Measurements from ENCODE around the gene SDC3. TPM values are rescaled to one million over a fixed set of nuclear protein-coding genes. Genes with fewer than 3 reads are reported as not detected.

The SDC3 gene
- total RNA-seq, 1 experiment from 2014 or later = 33.7 TPM

- no peak overlapping the region for H3K27ac ChIP-seq
- ChIA-PET CTCF (no interaction called here), POLR2A (ENCODE audit: unreplicated experiment) (no interaction called here)
- H3K4me2 ChIP-seq = no peak overlapping the region
- 0 out of 2 replicates have a peak, but pooled peaks cover 3% of the 10 kb centered on the region for H3K27me3 ChIP-seq (ENCODE audit: insufficient read depth, low read depth)
- no peaks in the 10 kb centered on the region for H3K36me3 ChIP-seq (ENCODE audit: low read depth)
- H3K9me3 ChIP-seq (ENCODE audit: insufficient read depth, low read depth) = no peaks in the 10 kb centered on the region
- H3K4me3 ChIP-seq = no peak overlapping the region
- BruUV-seq (replicated peaks) = no TSS peak
- no peaks in the 10 kb centered on the region for H3K4me1 ChIP-seq (replicated peaks; ENCODE audit: insufficient read depth)
- TF ChIP-seq CTCF (conservative IDR thresholded peaks at IDR 0.05) (no peak), EZH2 (IDR thresholded peaks at IDR 0.05; ENCODE audit: low read depth) (no peak)
- intact Hi-C loops (cut with micrococcal nuclease; ENCODE audit: unreplicated experiment) = no loop called here
- H3K79me2 ChIP-seq (ENCODE audit: low read depth) = no peaks in the 10 kb centered on the region
- H2AFZ ChIP-seq = no peak overlapping the region
- no peak for DNase-seq
- H4K20me1 ChIP-seq (ENCODE audit: insufficient read depth) = no peaks in the 10 kb centered on the region
- H3F3A ChIP-seq (ENCODE audit: insufficient read depth, low read depth) = no peaks in the 10 kb centered on the region
- no peaks in the 10 kb centered on the region for H3K9me2 ChIP-seq (ENCODE audit: insufficient read depth)
Observed at GRCh38 chr1:30851286-30851685, 57.3 kb downstream of the SDC3 start.

GRCh38 chr1:30850607-30851006, 58.0 kb downstream of the SDC3 start:
- H3K4me2 ChIP-seq = no peak overlapping the region
- BruUV-seq (replicated peaks) = no TSS peak
- intact Hi-C loops (cut with micrococcal nuclease; ENCODE audit: unreplicated experiment) = no loop called here
- no peak overlapping the region for H3K27ac ChIP-seq
- no peaks in the 10 kb centered on the region for H3K4me1 ChIP-seq (replicated peaks; ENCODE audit: insufficient read depth)
- no peak overlapping the region for H2AFZ ChIP-seq
- no peaks in the 10 kb centered on the region for H4K20me1 ChIP-seq (ENCODE audit: insufficient read depth)
- CTCF ChIA-PET = no interaction called here
- no peaks in the 10 kb centered on the region for H3F3A ChIP-seq (ENCODE audit: insufficient read depth, low read depth)
- no peak for DNase-seq
- no peaks in the 10 kb centered on the region for H3K9me3 ChIP-seq (ENCODE audit: insufficient read depth, low read depth)
- no peaks in the 10 kb centered on the region for H3K36me3 ChIP-seq (ENCODE audit: low read depth)
- H3K79me2 ChIP-seq (ENCODE audit: low read depth) = no peaks in the 10 kb centered on the region
- POLR2A ChIA-PET (ENCODE audit: unreplicated experiment) = no interaction called here
- no peak overlapping the region for H3K4me3 ChIP-seq
- no peaks in the 10 kb centered on the region for H3K9me2 ChIP-seq (ENCODE audit: insufficient read depth)
- TF ChIP-seq EZH2 (IDR thresholded peaks at IDR 0.05; ENCODE audit: low read depth) (no peak), CTCF (conservative IDR thresholded peaks at IDR 0.05) (no peak)
- peaks cover 9% of the 10 kb centered on the region; the same call in 1 of the 2 replicates for H3K27me3 ChIP-seq (ENCODE audit: insufficient read depth, low read depth)

GRCh38 chr1:30848130-30848529, 60.4 kb downstream of the SDC3 start:
- no peaks in the 10 kb centered on the region for H3K9me2 ChIP-seq (ENCODE audit: insufficient read depth)
- no peak overlapping the region for H2AFZ ChIP-seq
- H3K4me2 ChIP-seq = no peak overlapping the region
- no TSS peak for BruUV-seq (replicated peaks)
- no peaks in the 10 kb centered on the region for H3F3A ChIP-seq (ENCODE audit: insufficient read depth, low read depth)
- POLR2A ChIA-PET (ENCODE audit: unreplicated experiment) = no interaction called here
- no peak overlapping the region for H3K27ac ChIP-seq
- DNase-seq = no peak
- no peaks in the 10 kb centered on the region for H3K4me1 ChIP-seq (replicated peaks; ENCODE audit: insufficient read depth)
- H3K9me3 ChIP-seq (ENCODE audit: insufficient read depth, low read depth) = no peaks in the 10 kb centered on the region
- no peaks in the 10 kb centered on the region for H4K20me1 ChIP-seq (ENCODE audit: insufficient read depth)
- no peak for TF ChIP-seq EZH2 (IDR thresholded peaks at IDR 0.05; ENCODE audit: low read depth)
- TF ChIP-seq CTCF (conservative IDR thresholded peaks at IDR 0.05) = no peak
- CTCF ChIA-PET = no interaction called here
- intact Hi-C loops (cut with micrococcal nuclease; ENCODE audit: unreplicated experiment) = no loop called here
- no peaks in the 10 kb centered on the region for H3K79me2 ChIP-seq (ENCODE audit: low read depth)
- H3K4me3 ChIP-seq = no peak overlapping the region
- H3K36me3 ChIP-seq (ENCODE audit: low read depth) = no peaks in the 10 kb centered on the region
- H3K27me3 ChIP-seq (ENCODE audit: insufficient read depth, low read depth) = peaks cover 29% of the 10 kb centered on the region

Measured in PC-9 (cell line).